DMS79 treated with DMSO at 0.1 percent for 48 hours (cell line): ENCODE measurements around the gene MAGEF1.
A peak's percentile ranks its signal among the peaks of the same experiment; 100 is the strongest.

Source experiments
- DNase-seq: peaks from one replicate; lab custom pipeline; 2025; lab: John Stamatoyannopoulos, UW

Gene MAGEF1

GRCh38 chr3:184690192-184690883 is 21.5 kb downstream of the MAGEF1 start:
- no peak for DNase-seq

- no peak for DNase-seq
Observed at GRCh38 chr3:184688882-184689271, 23.0 kb downstream of the MAGEF1 start.

- no peak for DNase-seq
Observed at GRCh38 chr3:184688251-184688881, 23.5 kb downstream of the MAGEF1 start.

- no peak for DNase-seq
Observed at GRCh38 chr3:184687363-184688015, 24.4 kb downstream of the MAGEF1 start.

GRCh38 chr3:184685646-184686045 is 26.2 kb downstream of the MAGEF1 start:
- DNase-seq, result peak; percentile 27

- no peak for DNase-seq
Observed at GRCh38 chr3:184685055-184685454, 26.8 kb downstream of the MAGEF1 start.

- DNase-seq, result no peak
Observed at GRCh38 chr3:184683900-184684560, 27.8 kb downstream of the MAGEF1 start.

GRCh38 chr3:184683234-184683633 is 28.6 kb downstream of the MAGEF1 start:
- no peak for DNase-seq

GRCh38 chr3:184682671-184683070 is 29.2 kb downstream of the MAGEF1 start:
- no peak for DNase-seq

- no peak for DNase-seq
Observed at GRCh38 chr3:184680385-184681345, 31.2 kb downstream of the MAGEF1 start.

GRCh38 chr3:184679056-184679816 is 32.6 kb downstream of the MAGEF1 start:
- DNase-seq, result peak; percentile 42

- no peak for DNase-seq
Observed at GRCh38 chr3:184678317-184679055, 33.4 kb downstream of the MAGEF1 start.

- no peak for DNase-seq
Observed at GRCh38 chr3:184677344-184678316, 34.2 kb downstream of the MAGEF1 start.

- no peak for DNase-seq
Observed at GRCh38 chr3:184676927-184677326, 34.9 kb downstream of the MAGEF1 start.

GRCh38 chr3:184674626-184675025 is 37.2 kb downstream of the MAGEF1 start:
- DNase-seq, result no peak

- no peak for DNase-seq
Observed at GRCh38 chr3:184672977-184673870, 38.6 kb downstream of the MAGEF1 start.

- DNase-seq, result no peak
Observed at GRCh38 chr3:184672335-184672734, 39.5 kb downstream of the MAGEF1 start.

- no peak for DNase-seq
Observed at GRCh38 chr3:184670091-184670602, 41.7 kb downstream of the MAGEF1 start.
